ENCODE data around the gene FAM107B. TPM values are rescaled to one million over a fixed set of nuclear protein-coding genes. Genes with fewer than 3 reads are reported as not detected.

Gene FAM107B
- total RNA-seq, 4 donors from 2014 or later: 24.1 to 69.7 (median 43.2) TPM

DNA sequence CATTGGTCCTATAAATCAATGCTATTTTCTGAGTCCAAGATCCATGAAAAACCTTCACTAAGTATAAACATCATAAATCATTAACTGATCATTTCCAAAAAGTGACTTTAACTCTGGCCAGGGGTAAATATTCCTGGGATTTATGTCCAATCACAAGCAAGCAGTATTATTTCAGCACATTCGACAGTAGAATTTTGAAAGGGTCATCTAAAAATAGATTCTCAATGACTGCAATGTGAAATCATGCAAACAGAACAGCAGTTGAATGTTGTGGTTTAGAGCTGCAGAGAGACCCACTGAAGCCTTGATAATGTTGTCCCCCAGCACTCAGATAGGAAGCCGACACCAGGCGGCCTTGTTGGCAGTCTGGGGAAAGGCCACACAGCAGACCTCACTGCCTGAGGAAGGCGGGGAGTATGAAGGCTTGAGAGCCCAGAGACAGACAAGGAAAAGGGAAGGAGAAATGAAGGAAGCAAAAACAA lies 38.1 kb downstream of the FAM107B start:
- Histone ChIP-seq H3K4me1 (peaks cover 5 to 14% of the 10 kb centered on the region in 2 donors), H3K9me3 (no peaks in the 10 kb centered on the region), H3K27me3 (no peaks in the 10 kb centered on the region), H3K36me3 (no peaks in the 10 kb centered on the region), H3K4me3 (no peak overlapping the region), H3K27ac (peak overlapping the region; percentile 81 to 90)
- peak in 1 of 2 donors; percentile 37 for DNase-seq
- no peak for TF ChIP-seq POLR2A (IDR thresholded peaks at IDR 0.05)
- no peak for TF ChIP-seq CTCF (IDR thresholded peaks at IDR 0.05)
- intact Hi-C loops (cut with DNase I; ENCODE audit: low total_unique reads): no loop called here

- Histone ChIP-seq H3K36me3 (no peaks in the 10 kb centered on the region), H3K4me3 (no peak overlapping the region), H3K9me3 (no peaks in the 10 kb centered on the region), H3K4me1 (peaks cover 4 to 14% of the 10 kb centered on the region in 2 donors), H3K27me3 (no peaks in the 10 kb centered on the region), H3K27ac (peak overlapping the region; percentile 81 to 90)
- intact Hi-C loops (cut with DNase I; ENCODE audit: low total_unique reads): no loop called here
- no peak for DNase-seq
- no peak for TF ChIP-seq CTCF (IDR thresholded peaks at IDR 0.05)
- TF ChIP-seq POLR2A (IDR thresholded peaks at IDR 0.05): no peak
Measured at GRCh38 chr10:14736043-14736442, 38.7 kb downstream of the FAM107B start.

DNA sequence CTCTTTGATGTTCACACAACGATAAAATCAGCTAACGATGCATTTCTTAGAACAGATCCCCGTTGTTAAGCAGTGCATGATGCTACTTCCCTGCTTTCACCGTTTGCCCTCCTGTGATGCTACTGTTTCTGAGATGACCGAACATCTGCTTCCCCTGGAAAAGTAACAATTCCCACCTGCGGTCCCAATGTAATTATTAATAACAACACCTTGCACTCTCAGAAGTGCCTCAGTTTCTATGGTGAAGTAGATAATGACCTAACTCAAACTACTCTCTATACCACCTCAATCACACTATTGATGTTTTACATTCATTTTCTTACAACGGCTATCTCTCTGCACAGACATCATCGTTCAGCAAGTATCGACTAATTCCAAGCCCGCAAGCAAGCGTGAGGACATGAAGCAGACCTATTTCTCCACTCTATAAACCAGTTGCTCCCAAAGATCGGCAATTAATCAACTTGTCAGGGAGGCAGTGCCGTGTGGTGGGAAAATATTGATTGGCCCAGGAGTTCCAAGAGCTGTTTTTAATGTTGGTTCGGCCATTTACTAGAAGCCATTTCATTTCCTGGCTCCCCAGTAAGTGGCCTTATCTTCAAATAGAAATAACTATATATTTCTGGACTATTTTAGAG lies 42.7 kb downstream of the FAM107B start:
- TF ChIP-seq POLR2A (IDR thresholded peaks at IDR 0.05) (no peak), CTCF (IDR thresholded peaks at IDR 0.05) (no peak)
- Histone ChIP-seq H3K9me3 (no peaks in the 10 kb centered on the region), H3K4me3 (no peak overlapping the region), H3K4me1 (no peaks in the 10 kb centered on the region), H3K27me3 (no peaks in the 10 kb centered on the region), H3K36me3 (no peaks in the 10 kb centered on the region), H3K27ac (no peak overlapping the region)
- intact Hi-C loops (cut with DNase I; ENCODE audit: low total_unique reads): no loop called here
- DNase-seq: no peak

- H3K4me3 ChIP-seq: no peak overlapping the region
- H3K27me3 ChIP-seq: no peaks in the 10 kb centered on the region
- no peaks in the 10 kb centered on the region for H3K4me1 ChIP-seq
- no peaks in the 10 kb centered on the region for H3K9me3 ChIP-seq
- no peaks in the 10 kb centered on the region for H3K36me3 ChIP-seq
- no peak for DNase-seq
- no peak for TF ChIP-seq POLR2A (IDR thresholded peaks at IDR 0.05)
- no peak overlapping the region for H3K27ac ChIP-seq
- intact Hi-C loops (cut with DNase I; ENCODE audit: low total_unique reads): no loop called here
Measured at GRCh38 chr10:14728346-14728745, 46.4 kb downstream of the FAM107B start.

DNA sequence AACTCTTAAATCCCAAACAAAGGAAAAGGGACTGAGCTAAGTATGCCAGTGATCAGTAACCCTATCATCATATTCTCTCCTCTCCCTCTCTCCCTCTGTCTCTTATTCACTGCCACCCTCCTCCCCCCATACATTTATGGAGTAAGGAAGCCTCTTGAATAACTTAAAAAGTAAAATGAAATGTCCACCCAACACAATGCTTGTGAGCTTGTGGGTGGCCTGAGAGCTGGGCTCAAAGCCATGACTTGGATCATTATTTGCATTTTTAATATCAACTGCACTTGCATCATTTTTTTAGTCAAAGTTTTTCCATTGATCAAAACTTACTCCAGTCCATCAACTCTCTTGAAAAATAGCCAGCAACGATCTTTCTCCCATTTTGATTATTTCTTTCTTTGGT lies 46.8 kb downstream of the FAM107B start:
- no peak overlapping the region for H3K4me3 ChIP-seq
- no peaks in the 10 kb centered on the region for H3K9me3 ChIP-seq
- DNase-seq: no peak
- TF ChIP-seq CTCF (IDR thresholded peaks at IDR 0.05) (no peak), POLR2A (IDR thresholded peaks at IDR 0.05) (no peak)
- no peaks in the 10 kb centered on the region for H3K36me3 ChIP-seq
- H3K27me3 ChIP-seq: no peaks in the 10 kb centered on the region
- H3K27ac ChIP-seq: no peak overlapping the region
- no peaks in the 10 kb centered on the region for H3K4me1 ChIP-seq
- intact Hi-C loops (cut with DNase I; ENCODE audit: low total_unique reads): no loop called here

All from uterus (tissue), 4 donors.